Muscle of leg (tissue), 11 donors: ENCODE results near the gene DRAXIN. TPM values are rescaled to one million over a fixed set of nuclear protein-coding genes. Genes with fewer than 3 reads are reported as not detected.

Source experiments
- DNase-seq: peaks from one replicate; pipeline ENCODE4 v3.0.0; 2013
- H3K27ac ChIP-seq: one replicate; pipeline ENCODE4 v1.5.1; 2013; ENCODE audit warnings: mild to moderate bottlenecking, low read length, control low read depth
- H3K27me3 ChIP-seq: one replicate; pipeline ENCODE4 v1.6.1; 2013; ENCODE audit warnings: low read length; ENCODE audit not compliant: control insufficient read depth, insufficient read depth
- H3K36me3 ChIP-seq: one replicate; pipeline ENCODE4 v1.6.1; 2013; ENCODE audit warnings: low read length; ENCODE audit not compliant: control insufficient read depth, insufficient read depth
- H3K4me1 ChIP-seq: one replicate; pipeline ENCODE4 v1.6.1; 2013; ENCODE audit warnings: low read length; ENCODE audit not compliant: control insufficient read depth, insufficient read depth
- H3K4me3 ChIP-seq: one replicate; pipeline ENCODE4 v1.5.1; 2013; ENCODE audit warnings: low read length, control low read depth
- H3K9me3 ChIP-seq: replicated peaks from 2 replicates; pipeline ENCODE4 v1.6.1; 2013; ENCODE audit warnings: low read depth, low read length; ENCODE audit not compliant: control insufficient read depth
- WGBS: methylation state at CpG from one replicate; pipeline ENCODE4 v1.1.5; 2013; ENCODE audit warnings: missing lambda C conversion rate; ENCODE audit not compliant: insufficient coverage; 5-methylcytosine and 5-hydroxymethylcytosine counted together
- polyA plus RNA-seq, 8 donors: library from polyadenylated mRNA; unstranded; fragments of 120-200 nt; gene quantifications; one replicate each; pipeline versions ENCODE4 v1.2.1 to v1.2.3, GENCODE V29; 2013; ENCODE audit warnings: inconsistent platforms in 1 of 8, low replicate concordance in 1 of 8; ENCODE audit not compliant: insufficient read length in 8 of 8, insufficient read depth in 1 of 8
- total RNA-seq: library from RNA; stranded (reverse); fragments of 120-200 nt; gene quantifications from one replicate; pipeline ENCODE4 v1.2.4, GENCODE V29; 2013

The DRAXIN gene
- total and polyA plus RNA-seq, 9 donors = 0.20 to 0.56 (median 0.28) TPM

DNA sequence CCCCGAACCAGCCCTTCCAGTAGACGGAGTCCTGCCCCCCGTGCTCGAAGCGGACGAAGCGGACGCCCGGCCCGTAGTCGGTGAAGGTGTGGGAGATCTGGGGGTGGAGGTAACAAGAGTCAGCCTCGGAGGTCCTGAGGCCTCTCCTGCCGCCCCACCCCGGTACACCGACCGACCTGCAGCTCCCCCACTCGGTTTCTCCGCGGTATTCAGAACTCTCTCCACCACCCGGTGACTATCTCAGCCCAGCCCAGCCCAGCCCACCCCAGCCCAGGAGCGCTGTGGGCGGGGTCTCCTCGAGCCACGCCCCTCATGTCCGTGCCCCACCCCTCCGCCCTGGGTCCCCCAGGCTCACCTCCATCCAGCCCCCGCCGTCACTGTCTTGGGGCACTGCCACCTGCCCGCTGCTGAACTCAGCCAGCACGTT, 42.8 kb upstream of the DRAXIN start:
- peaks cover 23% of the 10 kb centered on the region for H3K4me1 ChIP-seq
- no peak for DNase-seq
- no peak overlapping the region for H3K27ac ChIP-seq
- no peaks in the 10 kb centered on the region for H3K36me3 ChIP-seq
- no peak overlapping the region for H3K4me3 ChIP-seq
- H3K9me3 ChIP-seq = no peaks in the 10 kb centered on the region
- WGBS = under 1% methylated on average over 15 of the region's 30 CpGs
- peaks cover 55% of the 10 kb centered on the region for H3K27me3 ChIP-seq

DNA sequence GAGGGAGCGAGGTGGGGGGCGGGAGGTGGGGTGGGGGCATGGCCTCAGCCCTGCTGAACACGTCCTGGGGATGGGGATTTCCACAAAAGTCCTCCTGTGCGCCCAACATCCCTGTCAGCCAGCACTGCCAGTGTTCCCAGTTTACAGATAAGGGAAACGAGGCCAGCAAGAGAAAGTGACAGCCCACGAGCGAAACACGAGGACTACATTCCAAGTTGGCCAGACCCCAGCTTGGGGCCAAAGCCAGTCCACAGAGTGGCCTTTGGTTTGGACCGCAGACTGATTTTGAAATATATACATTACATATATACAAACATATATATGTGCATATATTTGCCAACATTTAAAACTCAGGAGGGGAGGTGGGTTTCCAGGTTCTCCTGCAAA, 42.3 kb upstream of the DRAXIN start:
- 25% methylated on average over 2 of the region's 9 CpGs for WGBS
- Histone ChIP-seq H3K27me3 (peaks cover 57% of the 10 kb centered on the region), H3K4me1 (peaks cover 27% of the 10 kb centered on the region), H3K36me3 (no peaks in the 10 kb centered on the region), H3K9me3 (no peaks in the 10 kb centered on the region), H3K27ac (no peak overlapping the region), H3K4me3 (no peak overlapping the region)
- no peak for DNase-seq

GRCh38 chr1:11649624-11650330, 41.7 kb upstream of the DRAXIN start:
- Histone ChIP-seq H3K4me3 (no peak overlapping the region), H3K36me3 (no peaks in the 10 kb centered on the region), H3K4me1 (peaks cover 30% of the 10 kb centered on the region), H3K27ac (no peak overlapping the region), H3K27me3 (peaks cover 60% of the 10 kb centered on the region), H3K9me3 (no peaks in the 10 kb centered on the region)
- DNase-seq = no peak
- WGBS = 32% methylated on average over 16 of the region's 21 CpGs

GRCh38 chr1:11650331-11650991, 41.0 kb upstream of the DRAXIN start:
- no peak overlapping the region for H3K27ac ChIP-seq
- DNase-seq = peak; percentile 53
- H3K4me1 ChIP-seq = peaks cover 35% of the 10 kb centered on the region
- peaks cover 62% of the 10 kb centered on the region for H3K27me3 ChIP-seq
- H3K9me3 ChIP-seq = no peaks in the 10 kb centered on the region
- no peaks in the 10 kb centered on the region for H3K36me3 ChIP-seq
- WGBS = 4% methylated on average over 42 of the region's 47 CpGs
- no peak overlapping the region for H3K4me3 ChIP-seq

GRCh38 chr1:11651017-11651416, 40.5 kb upstream of the DRAXIN start:
- WGBS = 71% methylated on average over 3 of the region's 4 CpGs
- H3K4me3 ChIP-seq = no peak overlapping the region
- no peaks in the 10 kb centered on the region for H3K9me3 ChIP-seq
- H3K27ac ChIP-seq = no peak overlapping the region
- DNase-seq = no peak
- peaks cover 39% of the 10 kb centered on the region for H3K4me1 ChIP-seq
- H3K27me3 ChIP-seq = peaks cover 65% of the 10 kb centered on the region
- H3K36me3 ChIP-seq = no peaks in the 10 kb centered on the region

- Histone ChIP-seq H3K4me3 (no peak overlapping the region), H3K4me1 (peaks cover 37% of the 10 kb centered on the region), H3K9me3 (no peaks in the 10 kb centered on the region), H3K27ac (no peak overlapping the region), H3K27me3 (peaks cover 65% of the 10 kb centered on the region), H3K36me3 (peaks cover 3% of the 10 kb centered on the region)
- WGBS = 87% methylated on average over 9 of the region's 11 CpGs
- no peak for DNase-seq
Observed at GRCh38 chr1:11652203-11652780, 39.2 kb upstream of the DRAXIN start.

GRCh38 chr1:11653101-11653860, 38.2 kb upstream of the DRAXIN start:
- Histone ChIP-seq H3K4me3 (no peak overlapping the region), H3K27me3 (peaks cover 62% of the 10 kb centered on the region), H3K36me3 (peaks cover 3% of the 10 kb centered on the region), H3K4me1 (peaks cover 30% of the 10 kb centered on the region), H3K9me3 (no peaks in the 10 kb centered on the region), H3K27ac (no peak overlapping the region)
- WGBS = 42% methylated on average over 13 of the region's 17 CpGs
- no peak for DNase-seq

- Histone ChIP-seq H3K9me3 (no peaks in the 10 kb centered on the region), H3K4me1 (peaks cover 25% of the 10 kb centered on the region), H3K27me3 (peaks cover 57% of the 10 kb centered on the region), H3K4me3 (no peak overlapping the region), H3K36me3 (peaks cover 3% of the 10 kb centered on the region), H3K27ac (no peak overlapping the region)
- WGBS = 38% methylated on average over 5 of the region's 7 CpGs
- DNase-seq = no peak
Observed at GRCh38 chr1:11653861-11654136, 37.7 kb upstream of the DRAXIN start.

DNA sequence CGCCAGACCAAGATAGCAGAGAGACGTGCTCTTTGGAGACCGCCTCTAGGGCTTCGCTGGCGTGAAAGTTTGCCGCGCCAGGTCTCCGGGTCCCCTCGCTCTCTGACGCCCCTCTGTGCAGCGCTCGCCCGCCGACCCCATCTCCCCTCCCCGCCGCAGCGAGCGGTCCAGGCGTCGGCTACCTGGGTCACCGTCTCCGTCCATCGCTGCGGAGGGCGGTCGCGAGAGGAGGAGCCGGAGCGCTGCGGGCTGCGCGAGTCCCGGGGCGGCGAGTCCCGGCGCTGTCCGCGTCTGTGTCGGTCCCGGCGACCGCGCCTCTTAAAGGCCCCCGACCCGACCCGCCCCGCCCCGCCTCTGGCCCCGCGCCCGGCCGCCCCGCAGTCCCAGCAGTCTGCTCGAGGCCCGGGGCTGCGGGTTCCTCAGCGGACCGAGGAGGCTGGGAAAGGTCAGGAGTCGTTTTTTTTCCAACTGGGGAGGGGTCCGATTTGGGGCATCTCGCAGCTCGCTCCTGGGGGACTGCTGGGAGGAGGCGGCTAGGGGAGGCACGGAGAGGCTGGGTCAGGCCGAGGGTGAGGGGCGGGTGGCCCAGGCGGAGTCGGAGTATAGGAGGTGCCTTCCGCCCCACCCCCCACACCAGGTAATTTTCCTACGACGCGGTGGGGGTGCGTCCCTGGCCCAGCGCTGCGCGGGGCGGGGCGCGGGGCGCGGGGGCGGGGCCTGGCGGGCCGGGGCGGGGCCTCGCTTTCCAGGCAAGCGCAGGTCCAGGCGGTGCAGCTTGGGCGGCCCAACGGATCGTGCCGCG, 37.2 kb upstream of the DRAXIN start, which contains the start of the genes FBXO2 and FBXO44:
Gene FBXO2, minus strand, starts transcription at position 293 of the 802 bp plus-strand sequence. Its CDS starts 89 bp downstream, at position 204.
Gene FBXO44, plus strand, starts transcription at position 741 of the 802 bp plus-strand sequence. CDS start 959 bp downstream, outside the sequence.
- no peak within 1 kb of the TSS for H3K27ac ChIP-seq
- 2% methylated on average over 67 of the region's 94 CpGs for WGBS
- H3K4me3 ChIP-seq = peak within 1 kb of the TSS; percentile 45
- no peaks in the 10 kb centered on the region for H3K9me3 ChIP-seq
- H3K36me3 ChIP-seq = peaks cover 3% of the 10 kb centered on the region
- DNase-seq = no peak
- H3K27me3 ChIP-seq = peaks cover 53% of the 10 kb centered on the region
- peaks cover 23% of the 10 kb centered on the region for H3K4me1 ChIP-seq
